ENCODE measurements around the gene REEP6. TPM values are rescaled to one million over a fixed set of nuclear protein-coding genes. Genes with fewer than 3 reads are reported as not detected.
"Not testable (repeated sequence)": the region's sequence is repeated elsewhere in the genome, so short reads cannot be mapped to it uniquely, and the experiment has no call there.

Gene REEP6
- total and polyA plus RNA-seq, 2 of the 4 experiments (the other 2 are of a cell fraction), result 1.3 to 2.2 TPM

DNA sequence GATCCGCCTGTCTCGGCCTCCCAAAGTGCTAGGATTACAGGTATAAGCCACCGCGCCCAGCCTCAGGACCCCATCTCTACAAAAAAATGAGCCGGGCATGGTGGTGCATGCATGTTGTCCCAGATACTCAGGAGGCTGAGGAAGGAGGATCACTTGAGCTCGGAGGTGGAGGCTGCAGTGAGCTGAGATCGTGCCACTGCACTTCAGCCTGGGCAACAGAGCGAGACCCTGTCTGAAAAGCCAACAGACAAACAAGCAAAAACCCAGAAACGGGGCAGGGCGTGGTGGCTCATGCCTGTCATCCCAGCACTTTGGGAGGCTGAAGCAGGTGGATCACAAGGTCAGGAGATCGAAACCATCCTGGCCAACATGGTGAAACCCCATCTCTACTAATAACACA, 39.9 kb downstream of the REEP6 start:
- H3K36me3 ChIP-seq (ENCODE audit: control insufficient read depth, insufficient read depth, low read length); intact Hi-C loops (cut with micrococcal nuclease); H3K27ac ChIP-seq (ENCODE audit: insufficient read depth, low read length); H2BK120ac ChIP-seq (ENCODE audit: low read depth, low read length); H3K27me3 ChIP-seq (ENCODE audit: control insufficient read depth, insufficient read depth, low read length); H3K4me3 ChIP-seq (ENCODE audit: insufficient read depth, low read depth, low read length); H3K4ac ChIP-seq (ENCODE audit: low read depth, low read length); ATAC-seq (ENCODE audit: low read depth); H4K8ac ChIP-seq (ENCODE audit: low read depth in 2 of 2, low read length in 2 of 2); H3K9me1 ChIP-seq (ENCODE audit: insufficient read depth, low read length); H3K23ac ChIP-seq (ENCODE audit: low read depth, low read length); H3K9me3 ChIP-seq (ENCODE audit: control insufficient read depth, insufficient read depth, low read length); H2BK15ac ChIP-seq (ENCODE audit: low read depth, low read length); dilution Hi-C loops (cut with HindIII; ENCODE audit: low sequenced_read_pairs, unreplicated experiment); H2BK5ac ChIP-seq (ENCODE audit: low read depth, low read length, poor library complexity, severe bottlenecking); POLR2A ChIA-PET (ENCODE audit: unreplicated experiment); H4K5ac ChIP-seq (ENCODE audit: low read depth, low read length); H3K56ac ChIP-seq (ENCODE audit: extremely low read depth, insufficient read depth, low read length); H4K20me1 ChIP-seq (ENCODE audit: insufficient read depth, low read length); H4K91ac ChIP-seq (ENCODE audit: insufficient read depth, low read depth, low read length); H3K79me1 ChIP-seq (ENCODE audit: low read depth in 1 of 2, low read length in 2 of 2); H3K9ac ChIP-seq (ENCODE audit: low read depth, low read length); H2AK9ac ChIP-seq (replicated peaks; ENCODE audit: low read depth, low read length, poor library complexity); H3K4me1 ChIP-seq (ENCODE audit: control insufficient read depth, insufficient read depth, low read length); H3K14ac ChIP-seq (replicated peaks; ENCODE audit: low read depth, low read length); H2AFZ ChIP-seq (replicated peaks; ENCODE audit: low read length, poor library complexity); BruUV-seq (replicated peaks); H2AK5ac ChIP-seq (ENCODE audit: low read depth, low read length); H2BK20ac ChIP-seq (ENCODE audit: low read depth, low read length); DNase-seq; H3K4me2 ChIP-seq (ENCODE audit: low read depth, low read length); CTCF ChIA-PET; H3K18ac ChIP-seq (ENCODE audit: low read depth, low read length): not testable (repeated sequence)
- WGBS, 2 experiments (ENCODE audit: extremely low coverage in 2 of 2, insufficient read length in 1 of 2), result 100% methylated on average over 2 of the region's 11 CpGs; no CpG with 5 or more reads in 1 of the 2 experiments
- in situ Hi-C loops (cut with MboI; ENCODE audit: low sequenced_read_pairs), result loop anchor here (25.0 kb wide), 1 partner anchor 256 kb away; no protein-coding TSS in a partner anchor
